ENCODE results near the gene ARHGEF2. TPM values are rescaled to one million over a fixed set of nuclear protein-coding genes. Genes with fewer than 3 reads are reported as not detected.

ARHGEF2 gene
- total and polyA plus RNA-seq, 9 of the 15 experiments (the other 6 are each of a cell fraction or from before 2014, with no cell fraction given): 7.1 to 162 (median 62.2) TPM

DNA sequence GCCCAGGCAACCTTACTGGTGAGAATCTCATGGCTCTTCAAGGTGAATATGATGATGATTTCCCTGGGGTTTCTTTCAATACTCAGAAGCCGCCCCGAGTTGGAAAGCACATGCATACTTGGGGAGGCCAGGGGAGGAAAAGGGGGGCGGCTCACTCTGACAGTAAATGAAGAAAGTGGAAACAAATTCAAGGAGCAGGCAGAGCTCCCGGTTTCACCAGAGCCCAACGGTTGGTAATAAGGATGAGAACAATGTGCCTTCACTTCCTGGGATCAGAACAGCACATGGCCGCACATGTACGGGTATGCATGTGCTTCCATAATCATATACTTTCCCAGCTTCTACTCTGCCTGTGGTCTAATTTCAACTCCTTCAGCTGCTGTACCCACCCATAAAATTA is 3.8 kb upstream of the ARHGEF2 start:
- in situ Hi-C loops (cut with MboI): no loop called here
- peak overlapping the region; percentile 61 to 89; a peak in 2 of 4 replicates for H3K9ac ChIP-seq (ENCODE audit: insufficient read depth in 1 of 2, low read depth in 2 of 2, low read length in 2 of 2)
- peaks cover 40 to 47% of the 10 kb centered on the region in 2 experiments for H3K4me1 ChIP-seq (replicated peaks in 1 of 2; ENCODE audit: control insufficient read depth in 2 of 2, insufficient read depth in 2 of 2, low read length in 2 of 2)
- no peaks in the 10 kb centered on the region for H3K9me1 ChIP-seq (ENCODE audit: control insufficient read depth, insufficient read depth, low read length)
- WGBS (ENCODE audit: insufficient coverage, low coverage, missing lambda C conversion rate): 75% methylated on average over 7 of the region's 7 CpGs
- no peaks in the 10 kb centered on the region for H3K9me3 ChIP-seq (replicated peaks; ENCODE audit: control insufficient read depth, insufficient read depth, low read depth, low read length)
- intact Hi-C loops (cut with micrococcal nuclease): loop anchor here (5.0 kb wide), 1 partner anchor 70 kb away; the partner anchor contains the start of genes LAMTOR2 and UBQLN4
- H3K79me2 ChIP-seq (ENCODE audit: control insufficient read depth, insufficient read depth, low read length): peaks cover 52% of the 10 kb centered on the region
- peak overlapping the region; percentile 47; the same call in 1 of the 2 replicates for H3K4me2 ChIP-seq (ENCODE audit: insufficient read depth, low read length)
- ATAC-seq (no peak), FAIRE-seq (no peak), DNase-seq (ENCODE audit: extremely low read depth in 1 of 4, low spot score in 3 of 4) (no peak)
- peak overlapping the region; percentile 2; the same call in 1 of the 2 replicates for H3K4me3 ChIP-seq
- ChIA-PET POLR2A (interaction anchor here (1.2 to 5.1 kb wide), 3 partner anchors 21 to 51 kb away, joined by 3 to 41 read pairs (median 3); partner anchors contain the start of gene KHDC4), CTCF (ENCODE audit: low intra/inter-chr PET ratio) (no interaction called here)
- H3K36me3 ChIP-seq (ENCODE audit: control insufficient read depth, insufficient read depth, low read length): 0 out of 3 replicates have a peak, but pooled peaks cover 2% of the 10 kb centered on the region
- BruUV-seq (replicated peaks): no TSS peak
- H2AFZ ChIP-seq (ENCODE audit: low read depth, low read length): no peak overlapping the region
- peak overlapping the region; percentile 93 for H3K27ac ChIP-seq (ENCODE audit: extremely low read depth, low read depth, low read length)
- no peaks in the 10 kb centered on the region for H4K20me1 ChIP-seq (replicated peaks; ENCODE audit: control insufficient read depth, insufficient read depth, low read length)
- H3K27me3 ChIP-seq (ENCODE audit: control insufficient read depth in 2 of 2, insufficient read depth in 2 of 2, low read length in 2 of 2): no peaks in the 10 kb centered on the region
- no peak for TF ChIP-seq ZFP1 (CRISPR knock-in tag; IDR thresholded peaks at IDR 0.05)
- TF ChIP-seq PATZ1 (CRISPR knock-in tag; IDR thresholded peaks at IDR 0.05; ENCODE audit: borderline replicate concordance): no peak
- TF ChIP-seq, protein P1, sequence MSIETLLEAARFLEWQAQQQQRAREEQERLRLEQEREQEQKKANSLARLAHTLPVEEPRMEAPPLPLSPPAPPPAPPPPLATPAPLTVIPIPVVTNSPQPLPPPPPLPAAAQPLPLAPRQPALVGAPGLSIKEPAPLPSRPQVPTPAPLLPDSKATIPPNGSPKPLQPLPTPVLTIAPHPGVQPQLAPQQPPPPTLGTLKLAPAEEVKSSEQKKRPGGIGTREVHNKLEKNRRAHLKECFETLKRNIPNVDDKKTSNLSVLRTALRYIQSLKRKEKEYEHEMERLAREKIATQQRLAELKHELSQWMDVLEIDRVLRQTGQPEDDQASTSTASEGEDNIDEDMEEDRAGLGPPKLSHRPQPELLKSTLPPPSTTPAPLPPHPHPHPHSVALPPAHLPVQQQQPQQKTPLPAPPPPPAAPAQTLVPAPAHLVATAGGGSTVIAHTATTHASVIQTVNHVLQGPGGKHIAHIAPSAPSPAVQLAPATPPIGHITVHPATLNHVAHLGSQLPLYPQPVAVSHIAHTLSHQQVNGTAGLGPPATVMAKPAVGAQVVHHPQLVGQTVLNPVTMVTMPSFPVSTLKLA (conservative IDR thresholded peaks at IDR 0.05): 0 out of 4 replicates have a peak, but pooled peaks of 1 of the 2 experiments have one; percentile 19
- TF ChIP-seq BRF1 (IDR thresholded peaks at IDR 0.05; ENCODE audit: borderline replicate concordance, extremely low read depth, insufficient read length): no peak
- TF ChIP-seq, protein P2, sequence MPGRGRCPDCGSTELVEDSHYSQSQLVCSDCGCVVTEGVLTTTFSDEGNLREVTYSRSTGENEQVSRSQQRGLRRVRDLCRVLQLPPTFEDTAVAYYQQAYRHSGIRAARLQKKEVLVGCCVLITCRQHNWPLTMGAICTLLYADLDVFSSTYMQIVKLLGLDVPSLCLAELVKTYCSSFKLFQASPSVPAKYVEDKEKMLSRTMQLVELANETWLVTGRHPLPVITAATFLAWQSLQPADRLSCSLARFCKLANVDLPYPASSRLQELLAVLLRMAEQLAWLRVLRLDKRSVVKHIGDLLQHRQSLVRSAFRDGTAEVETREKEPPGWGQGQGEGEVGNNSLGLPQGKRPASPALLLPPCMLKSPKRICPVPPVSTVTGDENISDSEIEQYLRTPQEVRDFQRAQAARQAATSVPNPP (IDR thresholded peaks at IDR 0.05; ENCODE audit: borderline replicate concordance, insufficient read depth, insufficient read length): no peak
- TF ChIP-seq BMI1 (IDR thresholded peaks at IDR 0.05; ENCODE audit: low read length): no peak
- TF ChIP-seq ZNF274 (IDR thresholded peaks at IDR 0.05; ENCODE audit: borderline replicate concordance, low read depth, low read length): no peak
- TF ChIP-seq ETV1 (tag; conservative IDR thresholded peaks at IDR 0.05; ENCODE audit: low read depth): no peak
- TF ChIP-seq POLR2A (conservative IDR thresholded peaks at IDR 0.05): no peak
- TF ChIP-seq ZNF384 (IDR thresholded peaks at IDR 0.05; ENCODE audit: low read depth, low read length): no peak
- no peak for TF ChIP-seq GMEB1 (CRISPR knock-in tag; IDR thresholded peaks at IDR 0.05)
- no peak for TF ChIP-seq CREBBP (IDR thresholded peaks at IDR 0.05; ENCODE audit: low read depth, low read length)
- no peak for TF ChIP-seq ZNF551 (CRISPR knock-in tag; IDR thresholded peaks at IDR 0.05)
- TF ChIP-seq, protein P3, sequence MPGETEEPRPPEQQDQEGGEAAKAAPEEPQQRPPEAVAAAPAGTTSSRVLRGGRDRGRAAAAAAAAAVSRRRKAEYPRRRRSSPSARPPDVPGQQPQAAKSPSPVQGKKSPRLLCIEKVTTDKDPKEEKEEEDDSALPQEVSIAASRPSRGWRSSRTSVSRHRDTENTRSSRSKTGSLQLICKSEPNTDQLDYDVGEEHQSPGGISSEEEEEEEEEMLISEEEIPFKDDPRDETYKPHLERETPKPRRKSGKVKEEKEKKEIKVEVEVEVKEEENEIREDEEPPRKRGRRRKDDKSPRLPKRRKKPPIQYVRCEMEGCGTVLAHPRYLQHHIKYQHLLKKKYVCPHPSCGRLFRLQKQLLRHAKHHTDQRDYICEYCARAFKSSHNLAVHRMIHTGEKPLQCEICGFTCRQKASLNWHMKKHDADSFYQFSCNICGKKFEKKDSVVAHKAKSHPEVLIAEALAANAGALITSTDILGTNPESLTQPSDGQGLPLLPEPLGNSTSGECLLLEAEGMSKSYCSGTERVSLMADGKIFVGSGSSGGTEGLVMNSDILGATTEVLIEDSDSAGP (CRISPR knock-in tag; IDR thresholded peaks at IDR 0.05): no peak
- TF ChIP-seq GTF2A2 (tag; IDR thresholded peaks at IDR 0.05): no peak

All from K562 (cell line).